HG02588 (cell line): Measurements from ENCODE around the gene GABBR2.
"Not testable (repeated sequence)": the region's sequence is repeated elsewhere in the genome, so short reads cannot be mapped to it uniquely, and the experiment has no call there.

ENCODE experiments used
- ATAC-seq: cut with Tn5 transposase; IDR thresholded peaks from one replicate; pipeline ENCODE4 v1.9.1; 2021; ENCODE audit warnings: mild to moderate bottlenecking, moderate library complexity; ENCODE audit not compliant: unreplicated experiment

GABBR2 gene

GRCh38 chr9:98599566-98600216, 109.0 kb downstream of the GABBR2 start:
- ATAC-seq = no peak

DNA sequence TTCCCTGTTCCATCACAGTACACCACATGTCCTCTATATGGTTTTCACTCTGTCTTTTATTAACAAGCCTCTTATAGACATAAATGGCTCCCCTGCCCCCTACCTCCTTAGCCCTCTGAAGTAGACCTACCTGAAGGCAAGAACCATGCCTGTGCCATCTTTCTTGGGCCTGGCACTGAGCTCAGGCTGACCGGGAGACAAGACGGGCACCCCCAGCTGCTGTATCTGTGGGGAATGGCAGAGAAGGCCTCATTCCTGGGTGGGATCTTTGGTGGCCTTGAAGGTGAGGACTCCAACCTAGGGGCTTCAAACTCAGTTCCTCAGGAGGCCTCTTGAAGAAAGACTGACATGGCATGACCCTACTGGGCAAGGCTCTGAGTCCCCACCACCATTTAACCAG, 109.9 kb downstream of the GABBR2 start:
- no peak for ATAC-seq

DNA sequence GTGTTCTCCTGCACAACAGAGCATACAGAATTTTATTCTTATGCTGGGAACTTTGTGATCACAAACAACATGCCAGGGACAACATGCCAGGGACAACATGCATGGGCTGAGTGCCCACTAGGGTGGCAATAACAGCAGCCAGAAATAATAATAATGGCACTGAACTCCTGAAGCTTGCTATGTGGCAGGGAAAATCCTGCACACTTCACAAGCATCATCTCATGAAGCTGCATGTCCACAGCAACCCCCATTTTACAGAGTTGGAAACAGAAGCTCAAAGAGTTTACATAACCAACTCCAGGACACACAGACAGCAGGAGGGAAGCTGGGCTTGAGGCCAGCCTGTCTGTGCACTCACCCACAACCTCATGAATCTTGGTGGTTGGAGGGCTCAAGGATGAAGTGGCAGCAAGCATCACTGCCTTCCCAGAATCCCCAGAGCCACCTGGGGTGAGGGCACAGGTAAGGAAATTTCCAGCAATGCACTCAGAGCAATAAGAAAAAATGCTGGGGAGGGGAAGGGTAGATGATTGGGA, 111.4 kb downstream of the GABBR2 start:
- ATAC-seq = no peak

- no peak for ATAC-seq
Observed at GRCh38 chr9:98596486-98596885, 112.2 kb downstream of the GABBR2 start.

GRCh38 chr9:98594546-98595160, 114.1 kb downstream of the GABBR2 start:
- no peak for ATAC-seq

- no peak for ATAC-seq
Observed at GRCh38 chr9:98593354-98594253, 115.1 kb downstream of the GABBR2 start.

GRCh38 chr9:98591696-98592095, 117.0 kb downstream of the GABBR2 start:
- ATAC-seq = no peak

- ATAC-seq = no peak
Observed at GRCh38 chr9:98590101-98590500, 118.6 kb downstream of the GABBR2 start.

- no peak for ATAC-seq
Observed at GRCh38 chr9:98589102-98589501, 119.6 kb downstream of the GABBR2 start.

- not testable (repeated sequence) for ATAC-seq
Observed at GRCh38 chr9:98584853-98585438, 123.8 kb downstream of the GABBR2 start.

- ATAC-seq = no peak
Observed at GRCh38 chr9:98584059-98584458, 124.7 kb downstream of the GABBR2 start.

- ATAC-seq = no peak
Observed at GRCh38 chr9:98583417-98583816, 125.3 kb downstream of the GABBR2 start.

- ATAC-seq = no peak
Observed at GRCh38 chr9:98580956-98581355, 127.8 kb downstream of the GABBR2 start.

DNA sequence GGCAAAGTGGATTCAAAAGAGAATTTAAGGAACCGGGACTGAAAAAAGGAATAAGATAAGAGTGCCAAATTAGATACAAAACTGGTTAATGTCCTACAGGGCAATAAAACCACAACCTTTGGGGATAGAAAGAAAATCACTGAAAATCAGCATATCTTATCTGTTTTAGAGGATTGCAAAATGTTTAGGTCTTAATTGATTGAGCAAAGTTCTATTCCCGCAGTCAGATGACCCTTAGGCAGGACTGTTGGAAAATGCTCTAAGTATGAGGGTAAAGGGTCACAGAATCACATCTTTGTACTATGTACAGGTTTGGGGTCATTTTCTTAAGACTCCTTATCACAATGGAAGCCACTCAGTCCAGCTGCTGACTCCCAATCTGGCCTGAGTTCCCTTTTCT, 129.0 kb downstream of the GABBR2 start:
- no peak for ATAC-seq

- no peak for ATAC-seq
Observed at GRCh38 chr9:98577446-98577845, 131.3 kb downstream of the GABBR2 start.

DNA sequence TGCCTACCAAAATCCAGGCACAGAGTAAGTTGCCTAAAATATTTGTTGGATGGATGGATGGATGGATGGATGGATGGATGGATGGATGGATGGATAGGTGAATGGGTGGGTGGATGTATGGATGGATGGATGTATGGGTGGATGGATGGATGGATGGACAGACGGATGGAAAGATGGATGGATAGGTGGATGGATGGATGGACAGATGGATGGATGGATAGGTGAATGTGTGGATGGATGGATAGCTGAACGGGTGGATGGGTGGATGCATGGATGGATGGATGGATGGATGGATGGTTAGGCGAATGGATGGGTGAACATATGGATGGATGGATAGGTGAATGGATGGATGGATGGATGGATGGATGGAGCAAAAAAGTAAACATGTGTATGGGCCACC, 131.9 kb downstream of the GABBR2 start:
- ATAC-seq = no peak

GRCh38 chr9:98576354-98576753, 132.4 kb downstream of the GABBR2 start:
- ATAC-seq = no peak

- ATAC-seq = peak; percentile 86
Observed at GRCh38 chr9:98575379-98576346, 133.1 kb downstream of the GABBR2 start.

DNA sequence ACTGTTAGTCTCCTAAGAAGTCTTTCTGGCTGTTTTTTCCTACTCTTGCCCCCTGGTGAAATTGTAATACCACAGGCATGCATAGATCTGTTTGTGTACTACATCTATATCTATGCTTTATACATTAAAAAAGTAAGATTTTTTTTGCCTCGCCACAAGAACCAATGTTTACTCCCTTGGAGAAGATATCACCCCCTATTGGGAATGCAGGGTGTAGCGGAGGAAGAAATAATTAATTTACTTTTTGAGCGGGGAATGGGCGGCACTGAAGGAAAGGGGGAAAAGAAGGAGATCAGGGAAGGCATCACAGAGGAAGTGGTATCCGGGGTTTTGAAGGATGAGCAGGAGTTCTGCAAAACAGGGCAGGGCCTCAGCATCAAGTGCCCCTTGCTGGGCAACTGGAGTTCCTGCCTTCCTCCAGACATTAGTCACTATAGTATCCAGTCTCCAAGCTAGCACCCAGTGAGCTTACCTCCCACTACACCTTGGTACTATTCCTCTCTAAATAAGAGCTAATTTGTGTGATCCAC, 134.9 kb downstream of the GABBR2 start:
- ATAC-seq = no peak

GRCh38 chr9:98572796-98573195, 135.9 kb downstream of the GABBR2 start:
- ATAC-seq = no peak
